Fibroblast of lung (primary cell): Measurements from ENCODE around the gene PTPRN. TPM values are rescaled to one million over a fixed set of nuclear protein-coding genes. Genes with fewer than 3 reads are reported as not detected.
"Not testable (repeated sequence)": the region's sequence is repeated elsewhere in the genome, so short reads cannot be mapped to it uniquely, and the experiment has no call there.

Experiments
- DNase-seq, 2 donors: peaks; one replicate each; pipeline versions ENCODE4 v3.0.0 to v3.0.0-alpha.2; 2010; ENCODE audit warnings: low read depth in 2 of 2
- H2AFZ ChIP-seq: 2 replicates; pipeline ENCODE4 v1.5.1; 2012; ENCODE audit warnings: low read length, control low read depth, inconsistent platforms
- H3K27ac ChIP-seq: 2 replicates; pipeline ENCODE4 v1.5.1; 2011; ENCODE audit warnings: low read length, control low read depth; ENCODE audit not compliant: insufficient read depth
- H3K27me3 ChIP-seq: 2 replicates; pipeline ENCODE4 v1.5.1; 2011; ENCODE audit warnings: mild to moderate bottlenecking, low read length; ENCODE audit not compliant: control insufficient read depth, insufficient read depth
- H3K36me3 ChIP-seq: 2 replicates; pipeline ENCODE4 v1.5.1; 2011; ENCODE audit warnings: low read length; ENCODE audit not compliant: control insufficient read depth, insufficient read depth
- H3K4me1 ChIP-seq: 2 replicates; pipeline ENCODE4 v1.5.1; 2011; ENCODE audit warnings: low read length; ENCODE audit not compliant: control insufficient read depth, insufficient read depth; ENCODE audit errors: extremely low read depth
- H3K4me2 ChIP-seq: 2 replicates; pipeline ENCODE4 v1.5.1; 2011; ENCODE audit warnings: low read length, control low read depth; ENCODE audit not compliant: insufficient read depth; ENCODE audit errors: extremely low read depth
- H3K4me3 ChIP-seq, 4 experiments: fragments of 200-600 bp in 1 of 4; sonication (generic) in 1 of 4; replicated peaks in 1 of 4; 2 replicates each; pipeline ENCODE4 v1.5.1; 2011 to 2016; ENCODE audit warnings: low read length in 4 of 4, low read depth in 3 of 4, mild to moderate bottlenecking in 3 of 4, control low read depth in 2 of 4, inconsistent platforms in 1 of 4, mixed read lengths in 1 of 4; ENCODE audit not compliant: insufficient read depth in 1 of 4; ENCODE audit errors: control extremely low read depth in 1 of 4
- H3K79me2 ChIP-seq: 2 replicates; pipeline ENCODE4 v1.5.1; 2012; ENCODE audit warnings: mild to moderate bottlenecking, low read length, inconsistent platforms; ENCODE audit not compliant: control insufficient read depth, insufficient read depth
- H3K9ac ChIP-seq: 2 replicates; pipeline ENCODE4 v1.5.1; 2011; ENCODE audit warnings: mild to moderate bottlenecking, low read length, control low read depth; ENCODE audit not compliant: insufficient read depth
- H3K9me3 ChIP-seq: 2 replicates; pipeline ENCODE4 v1.5.1; 2012; ENCODE audit warnings: low read depth, low read length; ENCODE audit not compliant: control insufficient read depth, insufficient read depth
- H4K20me1 ChIP-seq: 2 replicates; pipeline ENCODE4 v1.5.1; 2011; ENCODE audit warnings: low read length; ENCODE audit not compliant: control insufficient read depth, insufficient read depth; ENCODE audit errors: extremely low read depth
- CTCF ChIP-seq, 2 donors: IDR thresholded peaks in 1 of 2; conservative IDR thresholded peaks in 1 of 2; 1 replicate in 1 of 2; 2 replicates in 1 of 2; pipeline ENCODE4 v1.5.1; 2011 to 2012; ENCODE audit warnings: low read length in 2 of 2, control low read depth in 1 of 2, inconsistent platforms in 1 of 2, low read depth in 1 of 2, mild to moderate bottlenecking in 1 of 2
- EZH2 ChIP-seq: IDR thresholded peaks from 2 replicates; pipeline ENCODE4 v1.5.1; 2012; ENCODE audit warnings: low read length, control low read depth, mild to moderate bottlenecking; ENCODE audit errors: missing control alignments
- polyA plus RNA-seq, 2 donors: library from polyadenylated mRNA; depleted of rRNA in 1 of 2; stranded (reverse) in 1 of 2; unstranded in 1 of 2; fragments of >200 nt; gene quantifications; 2 replicates each; pipeline ENCODE4 v1.2.1, GENCODE V29; 2011 to 2012; ENCODE audit warnings: missing spikeins in 1 of 2
- total RNA-seq: library from RNA; depleted of rRNA; stranded (reverse); fragments of >200 nt; gene quantifications from 2 replicates; pipeline ENCODE4 v1.2.1, GENCODE V29; 2014

The PTPRN gene
- total and polyA plus RNA-seq, 2 donors (not counting 1 experiment from before 2014, with no cell fraction given) = 0.28 to 3.5 TPM

GRCh38 chr2:219287580-219288265, 21.5 kb downstream of the PTPRN start:
- Histone ChIP-seq H3K79me2 (no peaks in the 10 kb centered on the region), H3K9ac (no peak overlapping the region), H3K9me3 (no peaks in the 10 kb centered on the region), H3K4me1 (peaks cover 11% of the 10 kb centered on the region), H3K4me2 (no peak overlapping the region), H3K27ac (no peak overlapping the region), H4K20me1 (no peaks in the 10 kb centered on the region), H3K4me3 (no peak overlapping the region), H2AFZ (no peak overlapping the region), H3K36me3 (peaks cover 15% of the 10 kb centered on the region), H3K27me3 (no peaks in the 10 kb centered on the region)
- DNase-seq = no peak
- TF ChIP-seq CTCF (conservative IDR thresholded peaks at IDR 0.05 in 1 of 2, IDR thresholded peaks at IDR 0.05 in 1 of 2; ENCODE audit: low read depth in 1 of 2, low read length in 2 of 2) = no peak

- not testable (repeated sequence) for H2AFZ ChIP-seq, H3K4me2 ChIP-seq
These were observed 22.1 kb downstream of the PTPRN start for GRCh38 chr2:219287116-219287440.

GRCh38 chr2:219286436-219287115, 22.6 kb downstream of the PTPRN start:
- TF ChIP-seq EZH2 = no peak
- no peak for TF ChIP-seq CTCF (conservative IDR thresholded peaks at IDR 0.05 in 1 of 2, IDR thresholded peaks at IDR 0.05 in 1 of 2; ENCODE audit: low read depth in 1 of 2, low read length in 2 of 2)
- Histone ChIP-seq H3K79me2 (no peaks in the 10 kb centered on the region), H3K27ac (peak overlapping the region; percentile 26), H4K20me1 (no peaks in the 10 kb centered on the region), H3K36me3 (peaks cover 21% of the 10 kb centered on the region), H3K9ac (no peak overlapping the region), H3K4me1 (peaks cover 11% of the 10 kb centered on the region), H3K4me2 (no peak overlapping the region), H3K9me3 (no peaks in the 10 kb centered on the region), H2AFZ (no peak overlapping the region), H3K27me3 (no peaks in the 10 kb centered on the region), H3K4me3 (no peak overlapping the region)
- peak in 1 of 2 donors; percentile 65 for DNase-seq

More at GRCh38 chr2:219287116-219287440, 22.1 kb downstream of the PTPRN start:
- H3K79me2 ChIP-seq, DNase-seq, H3K27me3 ChIP-seq, H3K9me3 ChIP-seq, H3K27ac ChIP-seq, H4K20me1 ChIP-seq, H3K9ac ChIP-seq, H3K4me3 ChIP-seq: not testable (repeated sequence)
- Histone ChIP-seq H3K36me3 (peaks cover 17% of the 10 kb centered on the region), H3K4me1 (peaks cover 11% of the 10 kb centered on the region)
